BJ (cell line): ENCODE measurements around the gene TCF12. TPM values are rescaled to one million over a fixed set of nuclear protein-coding genes. Genes with fewer than 3 reads are reported as not detected.

ENCODE experiments used
- CTCF ChIA-PET: fragments of 350-600 bp; formaldehyde crosslinking; extraction: SDS; loops from one replicate; lab custom pipeline; 2021; ENCODE audit warnings: antibody characterized with exemption, inconsistent platforms; lab: Yijun Ruan, JAX
- POLR2A ChIA-PET: fragments of 300-600 bp; sonication (Branson Sonifier 250); formaldehyde crosslinking; extraction: SDS; loops from one replicate; lab custom pipeline; 2021; ENCODE audit warnings: antibody characterized with exemption; lab: Charles Lee
- DNase-seq: peaks from one replicate; pipeline ENCODE4 v3.0.0-alpha.2; 2011; ENCODE audit warnings: low read depth
- H3K27me3 ChIP-seq: 2 replicates; pipeline ENCODE4 v1.6.0; 2011; ENCODE audit warnings: low read length; ENCODE audit not compliant: control insufficient read depth, insufficient read depth
- H3K36me3 ChIP-seq: 2 replicates; pipeline ENCODE4 v1.5.1; 2011; ENCODE audit warnings: low read length; ENCODE audit not compliant: control insufficient read depth, insufficient read depth
- H3K4me3 ChIP-seq: 2 replicates; pipeline ENCODE4 v1.5.1; 2011; ENCODE audit warnings: low read depth, mild to moderate bottlenecking, control low read depth, low read length
- CTCF ChIP-seq: IDR thresholded peaks from 2 replicates; pipeline ENCODE4 v1.5.1; 2011; ENCODE audit warnings: low read depth, mild to moderate bottlenecking, control low read depth, inconsistent platforms, low read length, moderate library complexity; ENCODE audit not compliant: insufficient read depth
- polyA plus RNA-seq: library from polyadenylated mRNA; depleted of rRNA; stranded (reverse); fragments of >200 nt; gene quantifications from 2 replicates; pipeline ENCODE4 v1.2.3, GENCODE V29; 2011

Gene TCF12
- polyA plus RNA-seq, 1 experiment, result 134 TPM

GRCh38 chr15:57272771-57273357, 354.4 kb downstream of the TCF12 start:
- TF ChIP-seq CTCF, result no peak
- ChIA-PET CTCF (interaction anchor here (0.7 to 1.5 kb wide), 2 partner anchors 13 to 34 kb away, joined by 3 read pairs; no protein-coding TSS in a partner anchor), POLR2A (no interaction called here)
- Histone ChIP-seq H3K27me3 (no peaks in the 10 kb centered on the region), H3K4me3 (no peak overlapping the region), H3K36me3 (peaks cover 10% of the 10 kb centered on the region)
- DNase-seq, result no peak

- TF ChIP-seq CTCF, result no peak
- ChIA-PET POLR2A (no interaction called here), CTCF (interaction anchor here (1.5 kb wide), 1 partner anchor 13 kb away, joined by 3 read pairs; no protein-coding TSS in a partner anchor)
- H3K36me3 ChIP-seq, result peaks cover 10% of the 10 kb centered on the region
- H3K27me3 ChIP-seq, result no peaks in the 10 kb centered on the region
- no peak overlapping the region for H3K4me3 ChIP-seq
- DNase-seq, result no peak
These were observed 355.0 kb downstream of the TCF12 start for GRCh38 chr15:57273402-57273801.

- no peak for DNase-seq
- CTCF ChIA-PET, result interaction anchor here (1.2 kb wide), 1 partner anchor 28 kb away, joined by 4 read pairs; no protein-coding TSS in a partner anchor
- TF ChIP-seq CTCF, result no peak
These were observed 360.0 kb downstream of the TCF12 start for GRCh38 chr15:57278439-57278838.

GRCh38 chr15:57280464-57280863, 362.0 kb downstream of the TCF12 start:
- Histone ChIP-seq H3K27me3 (no peaks in the 10 kb centered on the region), H3K4me3 (no peak overlapping the region), H3K36me3 (peaks cover 6% of the 10 kb centered on the region)
- TF ChIP-seq CTCF, result no peak
- no peak for DNase-seq
- ChIA-PET CTCF (no interaction called here), POLR2A (no interaction called here)

More at GRCh38 chr15:57278439-57278838, 360.0 kb downstream of the TCF12 start:
- POLR2A ChIA-PET, result no interaction called here
- H3K27me3 ChIP-seq, result no peaks in the 10 kb centered on the region
- H3K4me3 ChIP-seq, result no peak overlapping the region
- H3K36me3 ChIP-seq, result peaks cover 10% of the 10 kb centered on the region

- no peak overlapping the region for H3K4me3 ChIP-seq
- H3K36me3 ChIP-seq, result peaks cover 6% of the 10 kb centered on the region
- no peak for DNase-seq
- no peak for TF ChIP-seq CTCF
- ChIA-PET POLR2A (no interaction called here), CTCF (interaction anchor here (1.4 kb wide), 1 partner anchor 25 kb away, joined by 4 read pairs; no protein-coding TSS in a partner anchor)
- no peaks in the 10 kb centered on the region for H3K27me3 ChIP-seq
These were observed 362.9 kb downstream of the TCF12 start for GRCh38 chr15:57281321-57281720.
